HG03025 (cell line): ENCODE results near the gene SLC25A30.
A peak's percentile ranks its signal among the peaks of the same experiment; 100 is the strongest.

ENCODE experiments used
- ATAC-seq: cut with Tn5 transposase; IDR thresholded peaks from one replicate; pipeline ENCODE4 v1.9.1; 2021; ENCODE audit warnings: mild to moderate bottlenecking, moderate library complexity; ENCODE audit not compliant: unreplicated experiment, low FRiP score

The SLC25A30 gene, protein sequence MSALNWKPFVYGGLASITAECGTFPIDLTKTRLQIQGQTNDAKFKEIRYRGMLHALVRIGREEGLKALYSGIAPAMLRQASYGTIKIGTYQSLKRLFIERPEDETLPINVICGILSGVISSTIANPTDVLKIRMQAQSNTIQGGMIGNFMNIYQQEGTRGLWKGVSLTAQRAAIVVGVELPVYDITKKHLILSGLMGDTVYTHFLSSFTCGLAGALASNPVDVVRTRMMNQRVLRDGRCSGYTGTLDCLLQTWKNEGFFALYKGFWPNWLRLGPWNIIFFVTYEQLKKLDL

GRCh38 chr13:45417790-45418534, at the start of gene SLC25A30:
Gene SLC25A30 (minus strand): TSS chr13:45418373. CDS start chr13:45411425, 6,948 bp downstream.
- peak; percentile 91 for ATAC-seq

DNA sequence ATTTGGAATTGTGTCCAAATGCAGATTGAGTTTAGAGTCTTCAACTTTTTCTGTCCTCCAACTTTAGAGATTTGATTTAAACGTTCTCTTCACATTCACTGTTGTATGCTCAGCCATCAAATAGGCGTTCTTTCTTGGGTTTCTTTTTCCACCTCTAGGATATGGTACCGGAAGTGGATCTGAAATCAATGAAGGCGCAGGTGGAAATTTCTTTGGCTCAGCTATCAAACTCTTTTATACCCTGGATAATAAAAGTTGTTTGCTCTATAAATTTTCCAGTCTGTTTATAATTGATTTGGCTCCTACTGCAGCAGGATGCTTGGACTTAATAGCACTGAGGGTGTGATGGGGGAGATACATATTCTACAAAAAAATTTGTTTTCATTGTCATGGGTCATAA, 48.2 kb upstream of the SLC25A30 start:
- ATAC-seq = no peak

DNA sequence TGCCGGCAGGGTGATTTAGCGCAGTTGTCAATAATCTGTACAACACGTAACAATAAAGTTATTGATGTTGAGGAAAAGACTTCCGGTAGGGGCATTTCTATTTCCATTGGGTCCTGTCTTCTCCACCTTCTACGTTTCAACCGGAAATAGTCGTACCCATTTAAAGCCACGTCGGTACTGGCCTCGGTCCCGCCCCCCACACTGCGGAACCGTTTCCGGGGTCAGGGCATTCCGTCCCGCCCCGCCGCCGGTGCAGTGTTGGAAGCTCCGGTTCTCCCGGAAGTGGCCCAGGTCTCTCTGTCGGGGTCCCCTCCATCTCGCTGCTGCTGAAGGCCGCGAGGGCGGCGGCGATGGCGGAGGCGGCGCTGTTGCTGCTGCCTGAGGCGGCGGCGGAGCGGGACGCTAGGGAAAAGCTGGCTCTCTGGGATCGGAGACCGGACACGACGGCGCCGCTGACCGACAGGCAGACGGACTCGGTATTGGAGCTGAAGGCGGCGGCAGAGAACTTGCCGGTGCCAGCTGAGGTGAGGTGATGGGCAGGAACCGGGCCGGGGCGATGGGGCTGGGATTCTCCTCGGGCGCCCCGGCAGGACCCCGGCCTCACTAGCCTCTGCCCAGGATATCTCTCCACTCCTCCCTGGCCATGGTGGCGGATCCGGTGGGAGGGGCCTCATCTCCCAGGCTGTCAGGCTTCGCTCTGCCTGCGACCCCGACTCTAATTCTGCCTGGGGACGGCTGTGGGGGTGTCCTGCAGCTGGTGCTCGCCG, 46.7 kb upstream of the SLC25A30 start, which contains the start of gene COG3:
TSS of gene COG3 (plus strand) at position 253 of the 767 bp plus-strand sequence. CDS start at position 351, 98 bp downstream.
- ATAC-seq = peak; percentile 90

DNA sequence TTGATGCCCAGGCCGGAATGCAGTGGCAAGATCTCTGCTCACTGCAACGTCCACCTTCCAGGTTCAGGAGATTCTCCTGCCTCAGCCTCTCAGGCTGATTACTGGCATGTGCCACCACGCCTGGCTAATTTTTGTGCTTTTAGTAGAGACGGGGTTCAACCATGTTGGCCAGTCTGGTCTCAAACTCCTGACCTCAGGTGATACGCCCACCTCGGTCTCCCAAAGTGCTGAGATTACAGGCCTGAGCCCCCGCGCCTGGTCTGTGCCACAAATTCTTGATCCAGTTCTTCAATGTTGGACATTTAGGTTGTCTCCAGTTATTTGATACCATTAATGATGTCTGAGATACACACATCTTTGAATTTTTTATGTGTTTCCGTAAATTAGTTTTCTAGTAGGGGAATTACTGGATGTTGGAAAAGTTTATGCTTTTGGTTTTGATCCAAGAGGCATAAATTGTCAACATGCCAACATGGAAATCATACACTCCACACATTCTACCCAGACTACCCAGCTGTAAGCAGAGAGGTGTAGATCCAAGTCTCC, 46.0 kb upstream of the SLC25A30 start:
- no peak for ATAC-seq

DNA sequence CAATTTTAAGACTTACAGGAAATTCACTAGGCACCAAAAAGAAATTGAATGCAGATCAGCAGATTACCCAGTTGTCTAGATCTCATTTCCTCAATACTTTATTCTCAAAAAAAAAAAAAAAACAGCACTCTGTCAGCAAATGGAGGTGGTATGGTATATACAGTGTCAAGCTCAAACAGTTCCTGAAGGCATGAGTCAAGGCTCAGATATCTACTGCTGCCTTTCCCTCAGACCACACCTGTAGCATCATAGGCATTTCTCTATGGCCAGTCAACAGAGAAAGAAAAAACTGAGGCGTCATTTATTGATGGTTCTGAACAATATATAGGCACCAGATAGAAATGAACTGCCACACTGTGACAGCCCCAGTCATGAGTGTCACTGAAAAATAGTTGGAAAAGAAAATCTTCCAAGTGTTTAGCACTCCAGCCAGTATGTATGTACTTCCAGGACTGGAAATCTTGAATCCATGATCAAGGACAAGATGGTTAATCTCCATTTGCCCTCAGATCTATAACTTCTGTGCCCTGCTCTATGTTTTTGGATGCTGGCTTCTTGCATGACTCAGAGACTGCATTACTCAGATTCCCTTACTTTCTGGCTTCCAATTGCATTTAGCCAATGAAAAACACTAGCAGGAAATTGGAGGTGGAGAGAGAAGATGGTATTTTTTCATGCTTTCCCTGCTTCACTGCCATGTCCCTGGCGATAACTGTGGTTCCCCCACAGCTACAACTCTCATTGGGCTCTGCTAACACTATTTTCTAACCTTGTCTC, 38.2 kb upstream of the SLC25A30 start:
- ATAC-seq = no peak

DNA sequence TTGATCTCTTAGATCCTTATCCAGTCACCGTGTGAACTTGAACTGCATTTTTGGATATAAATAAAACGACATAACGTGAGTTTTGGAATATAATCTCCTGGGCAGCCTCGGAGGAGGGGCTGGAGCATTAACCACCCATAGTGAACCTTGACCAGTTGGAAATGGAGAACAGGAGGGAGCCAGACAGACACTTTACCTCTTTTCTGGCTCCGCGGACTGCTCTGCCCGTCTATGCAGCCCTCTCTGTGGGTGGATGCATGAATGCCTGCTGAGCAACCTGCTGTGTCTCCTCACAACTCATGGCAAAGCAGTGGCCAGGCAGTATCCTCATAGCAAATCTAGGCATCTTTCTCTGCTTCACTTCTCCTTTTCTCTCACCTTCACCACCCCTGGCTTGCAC, 36.0 kb upstream of the SLC25A30 start:
- no peak for ATAC-seq

- no peak for ATAC-seq
These were observed 33.1 kb upstream of the SLC25A30 start for GRCh38 chr13:45451282-45451681.

- ATAC-seq = no peak
These were observed 30.9 kb upstream of the SLC25A30 start for GRCh38 chr13:45448965-45449559.

DNA sequence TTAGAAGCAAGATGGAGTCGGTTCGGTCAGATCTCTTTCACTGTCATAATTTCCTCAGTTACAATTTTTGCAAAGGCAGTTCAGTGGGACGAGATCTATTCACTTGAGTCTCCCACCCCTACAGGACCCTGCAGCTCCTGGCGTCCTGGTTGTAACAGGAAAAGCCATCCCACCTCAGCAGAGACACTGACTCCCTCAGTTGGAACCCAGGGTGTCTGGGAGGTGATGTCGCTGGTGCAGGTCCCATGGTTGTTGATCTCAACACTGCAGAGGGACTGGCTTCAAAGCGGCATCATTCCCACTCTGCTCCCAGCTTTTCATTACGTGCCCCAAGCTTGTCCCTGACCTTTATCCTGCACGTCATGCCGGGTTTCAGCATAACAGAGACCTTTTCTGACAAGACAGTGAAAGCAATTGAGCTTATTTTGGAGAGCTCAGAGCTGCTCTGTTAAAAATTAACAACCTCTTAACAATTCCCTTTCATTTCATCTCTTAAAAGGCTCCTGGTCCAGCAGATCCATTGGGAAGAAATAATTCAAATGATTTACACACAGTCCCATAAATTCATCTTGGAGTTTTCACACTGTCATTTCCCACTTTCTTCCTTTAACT, 29.0 kb upstream of the SLC25A30 start:
- ATAC-seq = no peak

DNA sequence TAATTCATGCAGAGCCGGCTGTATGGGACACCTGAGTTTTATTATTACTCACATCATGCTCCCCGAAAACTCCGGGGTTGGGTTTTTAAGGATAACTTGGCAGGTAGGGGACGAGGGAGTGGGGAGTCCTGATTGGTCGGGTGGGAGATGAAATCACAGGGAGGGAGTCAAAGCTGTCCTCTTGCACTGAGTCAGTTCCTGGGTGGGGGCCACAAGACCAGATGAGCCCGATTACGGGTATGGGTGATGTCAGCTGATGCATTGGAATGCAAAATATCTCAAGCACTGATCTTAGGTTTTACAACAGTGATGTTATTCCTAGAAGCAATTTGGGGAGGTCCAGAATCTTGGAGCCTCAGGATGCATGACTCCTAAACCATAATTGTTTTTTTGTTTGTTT, 28.0 kb upstream of the SLC25A30 start:
- ATAC-seq = no peak

DNA sequence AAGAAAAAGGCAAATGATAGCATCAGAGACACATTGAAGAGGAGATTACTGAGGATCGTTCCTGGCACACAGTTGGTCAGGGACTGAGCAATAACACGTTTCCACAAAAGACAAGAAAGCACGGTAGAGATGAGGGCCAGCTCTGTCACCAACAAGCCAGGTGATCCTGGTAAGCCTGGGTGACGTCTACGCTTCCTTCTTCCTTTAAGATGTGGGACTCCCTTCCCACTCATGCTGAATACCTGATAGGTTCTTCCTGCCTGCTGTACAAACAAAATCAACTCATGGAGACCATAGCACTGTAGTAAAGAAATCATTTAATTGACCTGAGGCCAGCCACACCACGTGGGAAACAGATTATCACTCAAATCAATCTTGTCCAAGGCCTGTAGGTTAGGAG, 26.9 kb upstream of the SLC25A30 start:
- no peak for ATAC-seq

DNA sequence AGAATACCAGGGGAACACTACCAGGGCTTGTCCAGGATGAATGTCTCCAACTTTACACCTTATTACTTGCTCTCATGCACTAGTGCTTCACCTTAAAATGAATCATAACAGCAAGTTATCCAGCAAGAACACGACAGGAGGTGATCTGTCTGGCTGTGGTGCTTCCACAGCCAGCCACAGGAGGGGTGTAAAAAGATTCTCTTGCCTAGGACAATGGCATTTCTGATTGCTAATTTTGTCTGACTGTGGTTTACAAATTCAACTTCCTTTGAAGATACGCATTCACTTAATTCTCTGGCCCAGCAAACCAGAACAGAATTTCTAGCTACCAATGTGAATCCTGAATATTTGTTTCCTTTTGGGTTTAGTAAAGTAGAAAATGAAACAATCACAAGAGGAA, 23.5 kb upstream of the SLC25A30 start:
- ATAC-seq = no peak

DNA sequence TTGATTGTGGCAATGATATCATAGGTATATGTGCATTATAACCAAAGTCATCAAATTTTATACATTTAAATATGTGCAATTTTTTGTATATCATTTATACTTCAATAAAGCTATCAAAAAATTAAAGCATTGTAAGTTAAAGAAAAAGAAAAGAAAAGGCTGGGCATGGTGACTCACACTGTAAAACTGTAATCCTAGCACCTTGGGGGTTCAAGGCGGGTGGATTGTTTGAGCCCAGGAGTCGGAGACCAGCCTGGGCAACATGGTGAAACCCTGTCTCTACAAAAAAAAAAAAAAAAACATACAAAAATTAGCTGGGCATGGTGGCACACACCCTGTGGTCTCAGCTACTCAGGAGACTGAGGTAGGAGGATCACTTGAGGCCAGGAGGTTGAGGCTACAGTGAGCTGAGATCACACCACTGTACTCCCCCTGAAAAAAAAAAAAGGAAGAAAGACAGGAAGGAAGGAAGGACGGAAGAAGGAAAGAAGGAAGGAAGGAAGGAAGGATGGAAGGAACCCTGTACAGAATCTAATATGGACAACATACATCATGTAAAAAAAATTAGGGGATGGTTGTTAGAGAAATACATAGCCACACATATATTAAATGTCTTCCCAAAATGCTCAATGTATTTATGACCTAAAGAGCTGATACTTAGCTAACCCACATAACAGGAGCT, 21.7 kb upstream of the SLC25A30 start:
- no peak for ATAC-seq

GRCh38 chr13:45439008-45439407, 20.8 kb upstream of the SLC25A30 start:
- no peak for ATAC-seq

GRCh38 chr13:45437947-45438346, 19.8 kb upstream of the SLC25A30 start:
- no peak for ATAC-seq

DNA sequence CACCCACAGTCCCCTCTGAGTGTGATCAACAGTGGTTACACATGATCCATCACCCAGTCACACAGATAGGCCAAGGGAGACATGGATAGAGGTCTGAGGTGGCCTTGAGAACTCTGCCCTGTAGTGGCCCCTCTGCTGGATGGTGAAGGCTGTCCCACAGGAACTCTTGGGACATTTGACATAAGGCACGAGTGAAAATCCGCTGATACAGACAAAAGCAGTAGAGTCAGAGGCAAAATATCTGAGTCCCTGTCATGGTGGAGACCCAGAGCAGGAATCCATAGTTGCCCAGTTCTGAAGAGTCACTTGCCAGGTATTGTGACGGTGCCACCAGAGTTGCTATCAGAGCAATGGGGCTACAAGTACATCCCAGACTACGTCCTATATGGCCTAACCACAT, 18.8 kb upstream of the SLC25A30 start:
- no peak for ATAC-seq

DNA sequence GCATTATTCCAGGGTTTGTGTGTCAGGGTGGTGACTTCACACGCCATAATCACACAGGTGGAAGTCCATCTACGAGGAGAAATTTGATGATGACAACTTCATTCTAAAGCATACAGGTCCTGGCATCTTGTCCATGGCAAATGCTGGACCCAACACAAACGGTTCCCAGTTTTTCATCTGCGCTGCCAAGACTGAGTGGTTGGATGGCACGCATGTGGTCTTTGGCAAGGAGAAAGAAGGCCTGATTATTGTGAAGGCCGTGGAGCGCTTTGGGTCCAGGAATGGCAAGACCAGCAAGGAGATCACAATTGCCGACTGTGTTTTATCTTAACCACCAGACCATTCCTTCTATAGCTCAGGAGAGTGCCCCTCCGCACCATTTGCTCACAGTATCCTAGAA, 18.2 kb upstream of the SLC25A30 start:
- no peak for ATAC-seq

DNA sequence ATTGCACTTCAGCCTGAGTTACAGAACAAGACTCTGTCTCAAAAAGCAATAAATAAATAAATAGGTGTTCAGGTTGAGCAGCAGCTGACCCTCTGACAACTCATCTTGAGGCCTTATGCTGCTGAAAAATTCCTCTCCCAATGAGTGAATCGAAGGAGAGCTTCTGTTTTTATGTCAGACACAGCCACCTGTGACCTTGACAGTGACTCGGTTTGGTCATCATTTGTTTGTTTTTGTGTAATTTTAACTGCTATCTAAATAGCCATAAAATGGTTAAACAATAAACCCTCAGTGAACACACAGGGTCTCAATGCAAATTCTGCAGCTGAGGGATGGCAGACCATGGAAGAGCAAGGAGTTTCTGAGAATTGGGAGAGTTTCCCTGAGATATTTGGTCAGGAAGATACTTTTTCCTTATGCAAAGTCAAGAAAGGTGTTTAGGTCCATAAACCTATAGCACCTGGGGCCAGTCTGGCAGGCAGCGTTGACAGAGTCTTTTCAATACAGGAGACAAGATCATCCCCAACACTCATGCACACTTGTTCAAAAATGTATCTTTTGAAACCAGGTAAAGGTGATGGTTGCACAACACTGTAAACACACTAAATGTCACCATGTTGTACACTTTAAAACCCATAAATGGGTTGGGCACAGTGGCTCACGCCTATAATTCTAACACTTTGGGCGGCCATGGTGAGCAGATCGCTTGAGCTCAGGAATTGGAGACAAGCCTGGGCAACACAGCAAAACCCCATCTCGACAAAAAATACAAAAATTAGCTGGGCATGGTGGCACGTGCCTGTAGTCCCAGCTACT, 16.6 kb upstream of the SLC25A30 start:
- ATAC-seq = no peak
